Measurements from ENCODE around the gene SLC45A2. TPM values are rescaled to one million over a fixed set of nuclear protein-coding genes. Genes with fewer than 3 reads are reported as not detected.
A peak's percentile ranks its signal among the peaks of the same experiment; 100 is the strongest.

The SLC45A2 gene
- total RNA-seq, 2 experiments from 2014 or later: not detected

GRCh38 chr5:34005681-34006080 is 21.2 kb upstream of the SLC45A2 start:
- no peak overlapping the region for H3K4me3 ChIP-seq (ENCODE audit: low read length)
- H3K4me1 ChIP-seq (ENCODE audit: insufficient read depth, low read length): peaks cover 9% of the 10 kb centered on the region
- Mint-ChIP-seq H3K27ac (no peak overlapping the region), H3K27me3 (no peaks in the 10 kb centered on the region), H3K4me3 (peak overlapping the region; percentile 1), H3K36me3 (ENCODE audit: low read depth) (peaks cover 43% of the 10 kb centered on the region), H3K4me1 (ENCODE audit: low read depth) (peaks cover 41% of the 10 kb centered on the region), H3K9me3 (no peaks in the 10 kb centered on the region)
- no peaks in the 10 kb centered on the region for H3K9me3 ChIP-seq (ENCODE audit: control insufficient read depth in 1 of 2, insufficient read depth in 1 of 2, low read length in 2 of 2)
- ChIA-PET POLR2A (interaction anchor here (1.9 kb wide), 1 partner anchor 10 kb away, joined by 4 read pairs; no protein-coding TSS in a partner anchor), CTCF (no interaction called here)
- H3K27me3 ChIP-seq (ENCODE audit: control insufficient read depth in 1 of 2, insufficient read depth in 2 of 2, low read length in 2 of 2): no peaks in the 10 kb centered on the region
- H3K36me3 ChIP-seq (ENCODE audit: insufficient read depth, low read length): peaks cover 13% of the 10 kb centered on the region
- intact Hi-C loops (cut with DNase I, micrococcal nuclease): loop anchor here (2.0 to 10.0 kb wide), 6 partner anchors 837 to 1833 kb away; partner anchors contain the start of genes BRIX1 (in 1 of the 2), GOLPH3 (in 1 of the 2), RAD1 (in 1 of the 2) and ZFR (in 1 of the 2)
- DNase-seq (no peak), ATAC-seq (ENCODE audit: poor library complexity) (no peak)
- no peak overlapping the region for H3K27ac ChIP-seq (ENCODE audit: low read depth in 1 of 2, low read length in 2 of 2)
- TF ChIP-seq, protein P1, sequence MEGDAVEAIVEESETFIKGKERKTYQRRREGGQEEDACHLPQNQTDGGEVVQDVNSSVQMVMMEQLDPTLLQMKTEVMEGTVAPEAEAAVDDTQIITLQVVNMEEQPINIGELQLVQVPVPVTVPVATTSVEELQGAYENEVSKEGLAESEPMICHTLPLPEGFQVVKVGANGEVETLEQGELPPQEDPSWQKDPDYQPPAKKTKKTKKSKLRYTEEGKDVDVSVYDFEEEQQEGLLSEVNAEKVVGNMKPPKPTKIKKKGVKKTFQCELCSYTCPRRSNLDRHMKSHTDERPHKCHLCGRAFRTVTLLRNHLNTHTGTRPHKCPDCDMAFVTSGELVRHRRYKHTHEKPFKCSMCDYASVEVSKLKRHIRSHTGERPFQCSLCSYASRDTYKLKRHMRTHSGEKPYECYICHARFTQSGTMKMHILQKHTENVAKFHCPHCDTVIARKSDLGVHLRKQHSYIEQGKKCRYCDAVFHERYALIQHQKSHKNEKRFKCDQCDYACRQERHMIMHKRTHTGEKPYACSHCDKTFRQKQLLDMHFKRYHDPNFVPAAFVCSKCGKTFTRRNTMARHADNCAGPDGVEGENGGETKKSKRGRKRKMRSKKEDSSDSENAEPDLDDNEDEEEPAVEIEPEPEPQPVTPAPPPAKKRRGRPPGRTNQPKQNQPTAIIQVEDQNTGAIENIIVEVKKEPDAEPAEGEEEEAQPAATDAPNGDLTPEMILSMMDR (IDR thresholded peaks at IDR 0.05): no peak

DNA sequence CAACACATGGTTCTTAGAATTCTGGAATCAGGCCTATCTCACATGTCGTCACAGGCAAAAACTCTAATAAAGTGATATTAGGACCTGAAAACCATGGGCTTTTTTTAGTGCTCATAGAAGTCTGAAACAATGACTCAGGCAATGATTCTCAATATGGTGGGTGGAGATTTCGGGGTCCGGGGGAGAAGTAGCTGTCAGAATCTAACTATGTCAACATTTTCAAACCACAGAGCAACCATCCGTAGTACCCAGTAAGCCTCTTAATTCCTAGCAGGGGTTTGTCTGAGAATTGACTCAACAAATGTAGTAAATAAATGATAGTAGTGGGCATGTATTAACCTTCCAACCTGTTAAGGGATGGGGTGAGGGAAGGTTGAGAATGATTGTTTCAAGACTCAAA is 20.7 kb upstream of the SLC45A2 start:
- H3K4me3 Mint-ChIP-seq: peak overlapping the region; percentile 1
- Histone ChIP-seq H3K27me3 (ENCODE audit: control insufficient read depth in 1 of 2, insufficient read depth in 2 of 2, low read length in 2 of 2) (no peaks in the 10 kb centered on the region), H3K9me3 (ENCODE audit: control insufficient read depth in 1 of 2, insufficient read depth in 1 of 2, low read length in 2 of 2) (no peaks in the 10 kb centered on the region), H3K4me1 (ENCODE audit: insufficient read depth, low read length) (peaks cover 9% of the 10 kb centered on the region), H3K27ac (ENCODE audit: low read depth in 1 of 2, low read length in 2 of 2) (no peak overlapping the region), H3K4me3 (ENCODE audit: low read length) (no peak overlapping the region), H3K36me3 (ENCODE audit: insufficient read depth, low read length) (peaks cover 13% of the 10 kb centered on the region)
- no peaks in the 10 kb centered on the region for H3K9me3 Mint-ChIP-seq
- POLR2A ChIA-PET: interaction anchor here (1.9 kb wide), 1 partner anchor 9 kb away, joined by 4 read pairs; no protein-coding TSS in a partner anchor
- no peak for DNase-seq
- H3K4me1 Mint-ChIP-seq (ENCODE audit: low read depth): peaks cover 41% of the 10 kb centered on the region
- CTCF ChIA-PET: no interaction called here
- intact Hi-C loops (cut with DNase I, micrococcal nuclease): loop anchor here (5.0 to 10.0 kb wide), 5 partner anchors 837 to 1833 kb away; partner anchors contain the start of genes BRIX1 (in 1 of the 2), GOLPH3 (in 1 of the 2), RAD1 (in 1 of the 2) and ZFR (in 1 of the 2)
- no peak overlapping the region for H3K27ac Mint-ChIP-seq
- TF ChIP-seq, protein P1 (IDR thresholded peaks at IDR 0.05): no peak
- peaks cover 43% of the 10 kb centered on the region for H3K36me3 Mint-ChIP-seq (ENCODE audit: low read depth)
- ATAC-seq (ENCODE audit: poor library complexity): no peak
- H3K27me3 Mint-ChIP-seq: no peaks in the 10 kb centered on the region

DNA sequence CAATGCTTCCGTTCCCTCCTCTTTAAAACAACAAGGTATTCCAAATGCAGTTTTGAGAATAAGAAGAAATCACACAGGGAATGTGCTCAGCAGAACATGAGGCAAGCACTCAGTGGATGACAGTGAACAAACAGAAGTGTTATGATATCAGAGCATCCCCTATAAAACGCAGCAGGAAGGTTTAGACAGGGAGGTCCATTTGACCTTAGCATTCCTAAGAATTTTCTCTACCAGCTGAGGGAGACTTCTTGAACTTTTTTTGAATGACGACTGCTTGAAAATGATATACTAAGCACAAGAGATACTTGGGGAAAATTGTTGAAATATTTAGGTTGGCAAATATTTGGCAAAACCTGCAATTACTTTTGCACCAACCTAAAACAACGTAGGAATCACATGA is 19.4 kb upstream of the SLC45A2 start:
- Mint-ChIP-seq H3K27me3 (no peaks in the 10 kb centered on the region), H3K4me1 (ENCODE audit: low read depth) (peaks cover 33% of the 10 kb centered on the region), H3K36me3 (ENCODE audit: low read depth) (peaks cover 43% of the 10 kb centered on the region), H3K4me3 (no peak overlapping the region), H3K27ac (no peak overlapping the region), H3K9me3 (no peaks in the 10 kb centered on the region)
- Histone ChIP-seq H3K36me3 (ENCODE audit: insufficient read depth, low read length) (peaks cover 13% of the 10 kb centered on the region), H3K27ac (ENCODE audit: low read depth in 1 of 2, low read length in 2 of 2) (no peak overlapping the region), H3K4me3 (ENCODE audit: low read length) (no peak overlapping the region), H3K4me1 (ENCODE audit: insufficient read depth, low read length) (peaks cover 9% of the 10 kb centered on the region), H3K9me3 (ENCODE audit: control insufficient read depth in 1 of 2, insufficient read depth in 1 of 2, low read length in 2 of 2) (no peaks in the 10 kb centered on the region), H3K27me3 (ENCODE audit: control insufficient read depth in 1 of 2, insufficient read depth in 2 of 2, low read length in 2 of 2) (no peaks in the 10 kb centered on the region)
- ChIA-PET POLR2A (no interaction called here), CTCF (no interaction called here)
- intact Hi-C loops (cut with DNase I, micrococcal nuclease): loop anchor here in 1 of 2 experiments (10.0 kb wide), 1 partner anchor 1559 kb away; the partner anchor contains the start of gene ZFR
- TF ChIP-seq, protein P1 (IDR thresholded peaks at IDR 0.05): no peak
- ATAC-seq (ENCODE audit: poor library complexity) (no peak), DNase-seq (no peak)
